PFSK-1 (cell line): ENCODE measurements around the gene DAB1.

Experiments
- FOXP2 ChIP-seq: optimal IDR thresholded peaks from 2 replicates; pipeline ENCODE3; 2011; ENCODE audit warnings: borderline replicate concordance, control low read depth, inconsistent platforms; ENCODE audit not compliant: insufficient read depth; ENCODE audit errors: extremely low read length, extremely low read depth
- POLR2AphosphoS5 ChIP-seq: IDR thresholded peaks from 2 replicates; pipeline ENCODE4 v1.6.1; 2012; ENCODE audit warnings: low read depth, mild to moderate bottlenecking, control low read depth, low read length, moderate library complexity
- REST ChIP-seq, 2 experiments: IDR thresholded peaks; 2 replicates each; pipeline versions ENCODE4 v1.6.1 to v1.8.0; 2011 to 2012; ENCODE audit warnings: low read depth in 2 of 2, low read length in 2 of 2, control low read depth in 1 of 2, inconsistent platforms in 1 of 2, mild to moderate bottlenecking in 1 of 2, moderate library complexity in 1 of 2; ENCODE audit not compliant: insufficient read depth in 1 of 2
- SIN3A ChIP-seq: IDR thresholded peaks from 2 replicates; pipeline ENCODE4 v1.6.1; 2012; ENCODE audit warnings: mild to moderate bottlenecking, low read length, moderate library complexity, borderline replicate concordance; ENCODE audit not compliant: insufficient read depth
- TAF1 ChIP-seq: IDR thresholded peaks from 2 replicates; pipeline ENCODE4 v1.6.1; 2012; ENCODE audit warnings: low read length, control low read depth, borderline replicate concordance; ENCODE audit not compliant: insufficient read depth

Gene DAB1

GRCh38 chr1:57137980-57138379 lies 285.9 kb downstream of the DAB1 start:
- no peak for TF ChIP-seq FOXP2
- TF ChIP-seq TAF1, result no peak
- TF ChIP-seq SIN3A, result no peak
- TF ChIP-seq POLR2AphosphoS5, result no peak
- no peak for TF ChIP-seq REST (IDR thresholded peaks at IDR 0.05; ENCODE audit: insufficient read depth in 1 of 2, low read depth in 2 of 2, low read length in 2 of 2)

GRCh38 chr1:57134803-57135202 lies 289.1 kb downstream of the DAB1 start:
- TF ChIP-seq REST (IDR thresholded peaks at IDR 0.05; ENCODE audit: insufficient read depth in 1 of 2, low read depth in 2 of 2, low read length in 2 of 2), result no peak
- no peak for TF ChIP-seq TAF1
- no peak for TF ChIP-seq SIN3A
- TF ChIP-seq FOXP2, result no peak
- TF ChIP-seq POLR2AphosphoS5, result no peak

- TF ChIP-seq FOXP2 (no peak), TAF1 (no peak), POLR2AphosphoS5 (no peak), SIN3A (no peak)
These were observed 290.2 kb downstream of the DAB1 start for GRCh38 chr1:57133686-57134085.

DNA sequence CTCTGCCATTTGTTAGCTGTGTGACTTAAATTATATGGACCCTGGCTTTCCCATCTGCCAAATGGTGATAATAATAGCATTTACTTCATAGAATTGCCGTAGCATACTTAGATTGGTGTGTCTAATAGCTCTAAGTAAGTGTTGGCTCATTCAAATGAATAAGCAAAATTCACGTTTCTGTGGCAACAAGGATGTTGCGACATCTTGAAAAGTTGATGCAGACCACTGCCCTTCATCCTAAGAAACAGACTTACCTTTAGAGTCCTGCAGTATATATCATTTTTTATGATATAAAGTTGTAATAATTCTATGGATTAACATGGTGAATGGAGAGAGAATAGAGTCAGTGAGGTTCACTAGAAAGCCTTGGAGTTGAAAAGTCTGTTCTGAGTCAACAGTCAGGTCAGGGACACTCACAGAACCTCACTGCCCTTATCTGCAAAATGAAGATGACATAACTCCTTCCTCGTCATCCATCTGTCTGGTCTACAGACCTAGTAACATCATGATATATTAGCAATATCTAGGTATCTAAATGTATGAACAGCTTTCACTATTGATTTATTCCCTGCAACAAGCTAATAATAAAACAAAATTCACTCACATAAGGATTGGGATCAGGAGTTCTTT lies 290.8 kb downstream of the DAB1 start:
- no peak for TF ChIP-seq FOXP2

DNA sequence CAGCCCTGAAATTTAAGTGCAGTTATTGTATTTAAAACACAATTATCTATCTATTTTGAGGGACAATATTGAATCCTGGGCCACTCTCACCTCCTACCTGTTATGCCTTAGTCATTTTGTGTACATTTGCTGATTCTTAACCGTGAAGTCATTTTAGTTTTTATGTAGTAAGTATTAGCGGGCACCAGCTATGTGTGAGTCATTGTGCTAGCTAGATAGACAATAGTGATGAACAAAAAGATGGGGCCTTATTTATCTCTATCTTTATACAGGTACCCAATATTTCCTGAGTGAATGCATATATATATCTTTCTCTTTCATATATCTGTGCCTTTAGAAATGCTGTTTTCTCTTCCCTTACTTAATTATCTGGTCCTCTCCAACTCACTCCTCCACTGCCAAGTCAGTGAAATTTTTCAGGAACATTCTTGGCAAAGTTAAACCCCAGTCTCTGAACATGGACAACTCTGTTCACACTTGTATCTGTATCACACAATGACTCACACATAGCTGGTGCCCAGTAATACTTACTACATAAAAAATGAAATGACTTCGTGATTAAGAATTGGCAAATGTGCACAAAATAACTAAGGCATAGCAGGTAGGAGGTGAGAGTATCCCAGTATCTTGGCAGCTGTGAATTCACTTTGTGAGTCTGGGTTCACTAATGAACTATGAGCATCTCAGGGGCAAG lies 292.0 kb downstream of the DAB1 start:
- no peak for TF ChIP-seq SIN3A
- no peak for TF ChIP-seq POLR2AphosphoS5
- no peak for TF ChIP-seq TAF1
- no peak for TF ChIP-seq FOXP2
- no peak for TF ChIP-seq REST (IDR thresholded peaks at IDR 0.05; ENCODE audit: insufficient read depth in 1 of 2, low read depth in 2 of 2, low read length in 2 of 2)

DNA sequence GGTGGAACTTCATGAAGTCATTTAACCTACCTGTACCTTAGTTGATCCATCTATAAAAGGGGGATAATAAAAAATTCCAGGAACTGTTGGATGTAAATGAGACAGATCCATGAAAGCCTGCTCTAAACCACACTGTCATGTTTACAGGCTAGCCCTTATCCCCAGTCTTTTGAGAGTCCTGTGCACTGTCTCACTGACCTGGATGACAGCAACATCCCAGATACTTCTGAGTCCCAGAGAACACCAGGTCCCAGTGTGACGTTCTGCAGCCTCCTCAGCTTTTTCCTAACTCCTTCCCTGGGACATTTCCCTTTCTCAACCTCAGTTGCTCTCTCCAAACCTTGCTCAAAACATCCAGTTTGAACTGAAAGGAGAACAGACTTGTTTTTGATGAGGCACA lies 292.6 kb downstream of the DAB1 start:
- TF ChIP-seq POLR2AphosphoS5, result no peak
- TF ChIP-seq FOXP2, result no peak
- no peak for TF ChIP-seq TAF1
- no peak for TF ChIP-seq REST (IDR thresholded peaks at IDR 0.05; ENCODE audit: insufficient read depth in 1 of 2, low read depth in 2 of 2, low read length in 2 of 2)
- no peak for TF ChIP-seq SIN3A
